ENCODE data around the gene LCP2. TPM values are rescaled to one million over a fixed set of nuclear protein-coding genes. Genes with fewer than 3 reads are reported as not detected.

Gene LCP2
- total RNA-seq, 1 donor from 2014 or later, result 25.5 TPM

GRCh38 chr5:170206958-170207357, 90.6 kb downstream of the LCP2 start:
- Histone ChIP-seq H3K9me3 (no peaks in the 10 kb centered on the region), H3K4me1 (no peaks in the 10 kb centered on the region), H3K27me3 (no peaks in the 10 kb centered on the region), H3K4me3 (no peak overlapping the region), H3K27ac (no peak overlapping the region), H3K36me3 (no peaks in the 10 kb centered on the region)
- TF ChIP-seq POLR2A (IDR thresholded peaks at IDR 0.05) (no peak), POLR2AphosphoS5 (IDR thresholded peaks at IDR 0.05; ENCODE audit: insufficient read depth in 1 of 2, low read depth in 1 of 2) (no peak), CTCF (IDR thresholded peaks at IDR 0.05) (no peak)
- intact Hi-C loops (cut with DNase I), result no loop called here
- no peak for DNase-seq (ENCODE audit: extremely low spot score in 2 of 2)

- TF ChIP-seq POLR2A (IDR thresholded peaks at IDR 0.05) (no peak), POLR2AphosphoS5 (IDR thresholded peaks at IDR 0.05; ENCODE audit: insufficient read depth in 1 of 2, low read depth in 1 of 2) (no peak), CTCF (IDR thresholded peaks at IDR 0.05) (no peak)
- intact Hi-C loops (cut with DNase I), result no loop called here
- DNase-seq (ENCODE audit: extremely low spot score in 2 of 2), result no peak
- no peaks in the 10 kb centered on the region for H3K27me3 ChIP-seq
- H3K9me3 ChIP-seq, result no peaks in the 10 kb centered on the region
- H3K27ac ChIP-seq, result no peak overlapping the region
- H3K36me3 ChIP-seq, result no peaks in the 10 kb centered on the region
- no peak overlapping the region for H3K4me3 ChIP-seq
- H3K4me1 ChIP-seq, result no peaks in the 10 kb centered on the region
Observed at GRCh38 chr5:170206216-170206615, 91.4 kb downstream of the LCP2 start.

- no peak overlapping the region for H3K27ac ChIP-seq
- no peaks in the 10 kb centered on the region for H3K36me3 ChIP-seq
- no peak for TF ChIP-seq CTCF (IDR thresholded peaks at IDR 0.05)
- no peak for TF ChIP-seq POLR2A (IDR thresholded peaks at IDR 0.05)
- TF ChIP-seq POLR2AphosphoS5 (IDR thresholded peaks at IDR 0.05; ENCODE audit: insufficient read depth in 1 of 2, low read depth in 1 of 2), result no peak
- H3K9me3 ChIP-seq, result no peaks in the 10 kb centered on the region
- DNase-seq (ENCODE audit: extremely low spot score in 2 of 2), result peak in 1 of 2 donors; percentile 52
- intact Hi-C loops (cut with DNase I), result no loop called here
- no peaks in the 10 kb centered on the region for H3K4me1 ChIP-seq
- no peak overlapping the region for H3K4me3 ChIP-seq
- H3K27me3 ChIP-seq, result no peaks in the 10 kb centered on the region
Observed at GRCh38 chr5:170204202-170204601, 93.4 kb downstream of the LCP2 start.

- no peak for DNase-seq (ENCODE audit: extremely low spot score in 2 of 2)
- Histone ChIP-seq H3K27me3 (no peaks in the 10 kb centered on the region), H3K4me1 (no peaks in the 10 kb centered on the region), H3K4me3 (no peak overlapping the region), H3K9me3 (no peaks in the 10 kb centered on the region), H3K36me3 (no peaks in the 10 kb centered on the region), H3K27ac (no peak overlapping the region)
- intact Hi-C loops (cut with DNase I), result no loop called here
- TF ChIP-seq POLR2AphosphoS5 (IDR thresholded peaks at IDR 0.05; ENCODE audit: insufficient read depth in 1 of 2, low read depth in 1 of 2), result no peak
- no peak for TF ChIP-seq POLR2A (IDR thresholded peaks at IDR 0.05)
- TF ChIP-seq CTCF (IDR thresholded peaks at IDR 0.05), result no peak
Observed at GRCh38 chr5:170202117-170202516, 95.5 kb downstream of the LCP2 start.

- H3K4me3 ChIP-seq, result no peak overlapping the region
- H3K27ac ChIP-seq, result no peak overlapping the region
- H3K4me1 ChIP-seq, result no peaks in the 10 kb centered on the region
- intact Hi-C loops (cut with DNase I), result no loop called here
- no peaks in the 10 kb centered on the region for H3K27me3 ChIP-seq
- no peaks in the 10 kb centered on the region for H3K9me3 ChIP-seq
- DNase-seq (ENCODE audit: extremely low spot score in 2 of 2), result peak in 1 of 2 donors; percentile 16
- TF ChIP-seq POLR2A (IDR thresholded peaks at IDR 0.05) (no peak), POLR2AphosphoS5 (IDR thresholded peaks at IDR 0.05; ENCODE audit: insufficient read depth in 1 of 2, low read depth in 1 of 2) (no peak), CTCF (IDR thresholded peaks at IDR 0.05) (no peak)
- no peaks in the 10 kb centered on the region for H3K36me3 ChIP-seq
Observed at GRCh38 chr5:170201311-170201710, 96.3 kb downstream of the LCP2 start.
